ENCODE results near the gene SMIM12.

The SMIM12 gene

GRCh38 chr1:34859446-34860200 lies at the start of gene SMIM12:
Gene SMIM12 (minus strand): TSS chr1:34859749. CDS start chr1:34855977, 3,772 bp downstream.
- TF ChIP-seq CTCF (IDR thresholded peaks at IDR 0.05; ENCODE audit: extremely low read depth, insufficient read depth, missing control alignments): peak; percentile 90
- in situ Hi-C loops (cut with MboI; ENCODE audit: low pct_unique_long_range_greater_than_20kb, low sequenced_read_pairs, unreplicated experiment): no loop called here
- peak; percentile 97 for DNase-seq (ENCODE audit: low spot score)

GRCh38 chr1:34908369-34908768 lies 48.8 kb upstream of the SMIM12 start:
- no peak for TF ChIP-seq CTCF (IDR thresholded peaks at IDR 0.05; ENCODE audit: extremely low read depth, insufficient read depth, missing control alignments)
- in situ Hi-C loops (cut with MboI; ENCODE audit: low pct_unique_long_range_greater_than_20kb, low sequenced_read_pairs, unreplicated experiment): no loop called here
- no peak for DNase-seq (ENCODE audit: low spot score)

GRCh38 chr1:34907487-34908090 lies 48.0 kb upstream of the SMIM12 start:
- in situ Hi-C loops (cut with MboI; ENCODE audit: low pct_unique_long_range_greater_than_20kb, low sequenced_read_pairs, unreplicated experiment): no loop called here
- TF ChIP-seq CTCF (IDR thresholded peaks at IDR 0.05; ENCODE audit: extremely low read depth, insufficient read depth, missing control alignments): no peak
- no peak for DNase-seq (ENCODE audit: low spot score)

- TF ChIP-seq CTCF (IDR thresholded peaks at IDR 0.05; ENCODE audit: extremely low read depth, insufficient read depth, missing control alignments): no peak
- in situ Hi-C loops (cut with MboI; ENCODE audit: low pct_unique_long_range_greater_than_20kb, low sequenced_read_pairs, unreplicated experiment): no loop called here
- DNase-seq (ENCODE audit: low spot score): no peak
These were observed 47.2 kb upstream of the SMIM12 start for GRCh38 chr1:34906756-34907155.

GRCh38 chr1:34906222-34906621 lies 46.7 kb upstream of the SMIM12 start:
- DNase-seq (ENCODE audit: low spot score): no peak
- in situ Hi-C loops (cut with MboI; ENCODE audit: low pct_unique_long_range_greater_than_20kb, low sequenced_read_pairs, unreplicated experiment): no loop called here
- TF ChIP-seq CTCF (IDR thresholded peaks at IDR 0.05; ENCODE audit: extremely low read depth, insufficient read depth, missing control alignments): no peak

GRCh38 chr1:34905098-34905459 lies 45.5 kb upstream of the SMIM12 start:
- in situ Hi-C loops (cut with MboI; ENCODE audit: low pct_unique_long_range_greater_than_20kb, low sequenced_read_pairs, unreplicated experiment): no loop called here
- no peak for DNase-seq (ENCODE audit: low spot score)

More at GRCh38 chr1:34905098-34905459, 45.5 kb upstream of the SMIM12 start:
- no peak for TF ChIP-seq CTCF (IDR thresholded peaks at IDR 0.05; ENCODE audit: extremely low read depth, insufficient read depth, missing control alignments)
